LNCaP clone FGC (cell line): ENCODE measurements around the gene NANP.

ENCODE experiments used
- DNase-seq: peaks from one replicate; pipeline ENCODE4 v3.0.0-alpha.2; 2011; ENCODE audit warnings: low read depth
- H3K4me3 ChIP-seq: 2 replicates; pipeline ENCODE4 v1.5.1; 2011; ENCODE audit warnings: mild to moderate bottlenecking, low read depth, low read length, control low read depth
- CTCF ChIP-seq: IDR thresholded peaks from 2 replicates; pipeline ENCODE4 v1.5.1; 2012; ENCODE audit warnings: mild to moderate bottlenecking; ENCODE audit not compliant: control insufficient read depth, insufficient read depth; ENCODE audit errors: extremely low read depth

The NANP gene

GRCh38 chr20:25624500-25624939 lies 706 bp upstream of the NANP start:
- no peak for DNase-seq
- TF ChIP-seq CTCF = no peak

GRCh38 chr20:25623225-25623735 lies 534 bp downstream of the NANP start:
- TF ChIP-seq CTCF = no peak
- DNase-seq = no peak

More at GRCh38 chr20:25624500-25624939, 706 bp upstream of the NANP start:
- H3K4me3 ChIP-seq = peak overlapping the region; percentile 87

GRCh38 chr20:25622450-25623224 lies 1.2 kb downstream of the NANP start:
- no peak for DNase-seq
- TF ChIP-seq CTCF = no peak
- H3K4me3 ChIP-seq = peak overlapping the region; percentile 87

More at GRCh38 chr20:25623225-25623735, 534 bp downstream of the NANP start:
- peak overlapping the region; percentile 87 for H3K4me3 ChIP-seq

- H3K4me3 ChIP-seq = peak overlapping the region; percentile 87
- TF ChIP-seq CTCF = no peak
- DNase-seq = no peak
Observed at GRCh38 chr20:25622049-25622448, 1.8 kb downstream of the NANP start.

- DNase-seq = no peak
- H3K4me3 ChIP-seq = no peak overlapping the region
- TF ChIP-seq CTCF = no peak
Observed at GRCh38 chr20:25619514-25619913, 4.3 kb downstream of the NANP start.

- DNase-seq = no peak
- H3K4me3 ChIP-seq = no peak overlapping the region
- TF ChIP-seq CTCF = no peak
Observed at GRCh38 chr20:25608774-25609173, 15.0 kb downstream of the NANP start.

GRCh38 chr20:25606094-25606695 lies 17.6 kb downstream of the NANP start:
- no peak for TF ChIP-seq CTCF
- no peak for DNase-seq
- no peak overlapping the region for H3K4me3 ChIP-seq
